Femur (tissue), 1 donor: ENCODE measurements around the gene TNRC6C.
A peak's percentile ranks its signal among the peaks of the same experiment; 100 is the strongest.

Source experiments
- DNase-seq: peaks from one replicate; pipeline ENCODE4 v3.0.0-alpha.2; 2017

The TNRC6C gene

DNA sequence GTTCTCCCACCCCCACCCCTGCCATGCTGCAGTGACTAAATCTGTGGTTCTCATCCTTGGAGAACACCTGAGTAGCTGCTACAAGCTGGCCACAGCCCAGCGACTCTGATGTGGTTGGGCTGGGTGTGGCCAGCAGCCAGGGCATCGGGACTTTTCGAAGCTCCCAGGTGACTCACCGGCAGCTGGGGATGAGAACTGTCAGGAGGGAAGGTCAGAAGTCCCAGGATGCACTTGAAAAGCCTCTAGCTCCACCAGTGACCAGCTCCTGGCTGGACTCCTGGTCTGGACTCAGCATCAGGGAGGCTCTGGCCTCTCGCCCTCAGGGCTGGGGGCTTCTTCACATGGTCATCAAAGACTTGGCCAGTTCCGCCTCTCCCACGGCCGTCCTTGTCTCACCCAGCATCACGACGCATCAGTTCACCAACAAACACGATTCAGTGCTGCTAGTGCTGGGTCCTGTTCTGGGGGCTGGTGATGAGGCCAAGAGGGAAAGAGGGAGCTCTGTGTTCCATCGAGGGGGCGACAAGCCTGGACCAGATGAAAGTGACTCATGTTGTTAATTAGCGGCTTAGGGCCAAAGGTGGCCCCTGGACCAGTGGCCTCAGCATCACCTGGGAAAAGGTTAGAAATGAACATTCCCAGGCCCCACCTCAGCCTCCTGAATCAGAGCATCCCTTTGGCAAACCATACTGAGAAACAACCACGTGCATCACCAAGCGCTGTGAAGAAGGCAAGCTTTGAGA is 183.8 kb downstream of the TNRC6C start:
- DNase-seq = no peak

GRCh38 chr17:78143214-78144146 is 185.0 kb downstream of the TNRC6C start:
- no peak for DNase-seq

GRCh38 chr17:78144147-78144719 is 185.7 kb downstream of the TNRC6C start:
- peak; percentile 86 for DNase-seq

- DNase-seq = peak; percentile 73
These were observed 186.5 kb downstream of the TNRC6C start for GRCh38 chr17:78144736-78145641.

DNA sequence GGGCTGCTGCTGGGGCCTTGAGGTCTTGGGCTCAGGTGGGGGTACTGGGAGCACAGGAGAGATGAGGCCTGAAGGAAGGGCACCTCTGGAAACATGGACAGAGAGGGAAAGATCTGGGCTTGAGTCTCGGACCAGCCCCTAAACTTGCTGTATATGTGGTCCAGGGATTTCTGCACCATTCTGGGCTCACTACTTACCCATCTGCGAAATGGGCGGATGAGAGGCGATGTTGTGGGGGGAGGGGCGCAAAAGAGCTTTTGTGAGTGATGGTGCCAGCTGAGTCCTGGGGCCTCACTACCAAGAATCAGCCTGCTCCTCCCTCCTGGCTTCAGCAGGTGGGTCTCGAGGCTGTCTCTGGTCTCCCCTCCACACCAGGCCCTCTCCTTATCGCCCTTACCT is 188.0 kb downstream of the TNRC6C start:
- no peak for DNase-seq

DNA sequence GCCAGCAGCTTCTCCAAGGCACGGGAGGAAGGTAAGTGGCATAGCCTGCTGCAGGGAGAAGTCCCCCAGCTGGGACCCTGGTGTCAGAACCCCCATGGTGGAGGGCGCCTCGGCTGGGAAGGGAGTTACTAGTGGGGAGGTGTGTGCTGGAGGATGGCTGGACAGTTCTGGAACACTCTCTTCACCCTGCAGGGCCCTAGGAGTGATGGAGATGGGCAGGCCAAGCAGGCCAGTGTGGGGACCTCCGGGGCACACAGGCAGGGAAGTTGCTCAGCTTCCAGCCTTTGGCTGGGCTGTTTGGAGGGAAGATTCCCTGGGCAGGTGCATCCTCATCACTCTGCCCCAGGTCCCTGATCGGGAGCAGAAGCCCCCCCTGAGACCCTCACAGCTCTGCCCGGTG is 188.4 kb downstream of the TNRC6C start:
- no peak for DNase-seq

DNA sequence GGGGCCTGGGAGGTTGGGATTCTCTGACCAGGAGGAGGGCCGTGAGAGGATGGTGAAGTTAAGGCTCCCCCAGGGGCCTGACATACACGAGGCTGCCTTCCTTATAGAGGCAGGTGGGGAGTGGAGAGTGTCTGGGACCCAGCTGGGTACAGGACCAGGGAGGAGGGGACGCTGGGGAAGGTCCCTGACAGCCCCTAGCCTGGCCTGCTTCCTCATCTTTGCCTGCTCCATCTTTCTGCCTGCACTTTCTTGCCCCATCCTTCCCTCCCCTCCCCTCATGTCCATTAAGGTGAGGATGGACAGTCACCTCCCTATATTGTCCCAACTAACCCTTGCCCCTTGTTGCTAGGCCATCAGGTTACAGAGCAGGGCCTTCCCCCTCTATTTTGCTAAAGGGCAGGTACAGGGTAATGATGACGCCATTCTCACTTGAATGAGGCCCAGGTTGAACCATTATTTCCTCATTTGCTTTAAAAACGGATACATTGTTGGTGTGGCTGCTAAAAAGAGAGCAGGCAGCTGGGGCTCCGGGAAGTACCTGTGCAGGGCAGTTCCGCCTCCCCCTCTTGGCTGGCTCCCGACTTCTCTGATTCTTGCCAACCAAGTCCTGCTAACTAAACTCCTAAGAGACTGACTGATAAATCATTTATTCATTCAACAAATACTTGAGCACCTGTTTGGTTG is 189.0 kb downstream of the TNRC6C start:
- DNase-seq = no peak

DNA sequence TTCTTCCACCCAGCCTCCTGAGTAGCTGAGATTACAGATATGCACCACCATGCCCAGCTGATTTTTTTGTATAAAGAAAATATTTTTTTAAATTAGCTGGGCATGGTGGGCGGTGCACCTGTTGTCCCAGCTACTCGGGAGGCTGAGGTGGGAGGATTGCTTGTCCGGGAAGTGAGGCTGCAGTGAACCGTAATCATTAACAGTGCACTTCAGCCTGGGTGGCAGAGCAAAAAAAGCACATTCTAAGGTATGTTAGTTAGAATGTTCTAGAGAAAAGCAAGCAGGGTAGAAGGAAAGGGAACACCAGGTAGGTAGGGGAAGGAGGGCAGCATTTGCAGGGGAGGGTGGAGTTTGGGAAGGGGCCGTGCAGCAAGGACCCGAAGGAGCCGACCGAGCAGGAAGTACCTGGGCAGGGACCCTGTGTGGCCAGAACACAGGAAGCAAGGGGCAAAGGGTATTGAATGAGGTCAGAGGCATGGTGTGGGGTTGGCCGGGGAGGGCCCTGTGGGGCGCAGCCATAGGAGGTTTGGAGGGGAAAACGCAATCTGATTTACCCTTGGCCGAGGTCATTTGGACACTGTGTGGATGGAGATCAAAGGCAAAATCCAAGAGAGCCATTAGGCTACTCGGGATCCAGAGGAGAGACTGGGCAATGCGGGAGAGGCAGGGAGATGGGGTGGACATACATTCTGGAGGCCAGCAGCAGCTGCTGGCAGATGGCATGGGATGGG is 189.9 kb downstream of the TNRC6C start:
- DNase-seq = no peak

- DNase-seq = no peak
These were observed 193.1 kb downstream of the TNRC6C start for GRCh38 chr17:78151514-78152008.

GRCh38 chr17:78154903-78155811 is 196.7 kb downstream of the TNRC6C start:
- DNase-seq = peak; percentile 30
